Endothelial cell of umbilical vein (primary cell): ENCODE data around the gene NPPB. TPM values are rescaled to one million over a fixed set of nuclear protein-coding genes. Genes with fewer than 3 reads are reported as not detected.

Experiments
- BruUV-seq: library from RNA; stranded (reverse); fragments of 400-500 nt; replicated peaks from 2 replicates; lab custom pipeline; 2021; lab: Mats Ljungman, UMichigan
- CTCF ChIA-PET: fragments of 300-600, 350-600 bp; sonication (Branson Sonifier 250); formaldehyde crosslinking; loops from one replicate; lab custom pipeline; 2021; ENCODE audit warnings: antibody characterized with exemption, inconsistent platforms; lab: Charles Lee
- POLR2A ChIA-PET: fragments of 300-600, 350-600 bp; sonication (Branson Sonifier 250); formaldehyde crosslinking; loops from one replicate; lab custom pipeline; 2021; ENCODE audit warnings: antibody characterized with exemption, inconsistent platforms; lab: Charles Lee
- DNase-seq: peaks from one replicate; pipeline ENCODE4 v3.0.0-alpha.2; 2011; ENCODE audit warnings: low read depth, low spot score
- FAIRE-seq: peaks from 2 replicates; lab custom pipeline; 2011; peaks lifted over from hg19 to GRCh38; lab: Jason Lieb, UNC
- H2AFZ ChIP-seq: 2 replicates; pipeline ENCODE4 v1.6.0; 2012; ENCODE audit warnings: low read depth, low read length, control low read depth, inconsistent platforms
- H3K27ac ChIP-seq: 2 replicates; pipeline ENCODE4 v1.5.1; 2011; ENCODE audit warnings: low read depth, mild to moderate bottlenecking, control low read depth, low read length, moderate library complexity; ENCODE audit not compliant: insufficient read depth
- H3K27me3 ChIP-seq, 2 experiments: 2 replicates each; pipeline versions ENCODE4 v1.6.0 to v1.6.1; 2011; ENCODE audit warnings: low read length in 2 of 2, mixed read lengths in 1 of 2; ENCODE audit not compliant: control insufficient read depth in 2 of 2, insufficient read depth in 2 of 2
- H3K36me3 ChIP-seq, 2 experiments: 2 replicates in 1 of 2; 3 replicates in 1 of 2; pipeline ENCODE4 v1.5.1; 2011; ENCODE audit warnings: low read length in 2 of 2, mild to moderate bottlenecking in 1 of 2, moderate library complexity in 1 of 2; ENCODE audit not compliant: control insufficient read depth in 2 of 2, insufficient read depth in 2 of 2; ENCODE audit errors: extremely low read depth in 1 of 2
- H3K4me1 ChIP-seq: 3 replicates; pipeline ENCODE4 v1.5.1; 2011; ENCODE audit warnings: mild to moderate bottlenecking, low read length; ENCODE audit not compliant: control insufficient read depth, insufficient read depth; ENCODE audit errors: extremely low read depth
- H3K4me2 ChIP-seq: 2 replicates; pipeline ENCODE4 v1.6.1; 2011; ENCODE audit warnings: low read length, control low read depth, mixed read lengths; ENCODE audit not compliant: insufficient read depth
- H3K4me3 ChIP-seq, 3 experiments: fragments of 200-600 bp in 1 of 3; sonication (generic), shearing (Covaris generic) in 1 of 3; replicated peaks in 1 of 3; 2 replicates each; pipeline ENCODE4 v1.5.1; 2011 to 2016; ENCODE audit warnings: control low read depth in 3 of 3, low read length in 3 of 3, mild to moderate bottlenecking in 2 of 3, inconsistent platforms in 1 of 3, low read depth in 1 of 3, moderate library complexity in 1 of 3; ENCODE audit not compliant: insufficient read depth in 1 of 3
- H3K79me2 ChIP-seq: 2 replicates; pipeline ENCODE4 v1.6.0; 2012; ENCODE audit warnings: low read length, inconsistent platforms; ENCODE audit not compliant: control insufficient read depth, insufficient read depth
- H3K9ac ChIP-seq: replicated peaks from 2 replicates; pipeline ENCODE3; 2011; ENCODE audit warnings: low read length, control low read depth; ENCODE audit not compliant: insufficient read depth; ENCODE audit errors: extremely low read depth
- H3K9me1 ChIP-seq: replicated peaks from 3 replicates; pipeline ENCODE4 v1.6.0; 2011; ENCODE audit warnings: mild to moderate bottlenecking, low read length; ENCODE audit not compliant: control insufficient read depth, insufficient read depth; ENCODE audit errors: extremely low read depth
- H3K9me3 ChIP-seq: replicated peaks from 2 replicates; pipeline ENCODE4 v1.5.1; 2012; ENCODE audit warnings: low read length, inconsistent platforms; ENCODE audit not compliant: control insufficient read depth, insufficient read depth
- H4K20me1 ChIP-seq: replicated peaks from 2 replicates; pipeline ENCODE3; 2011; ENCODE audit warnings: mild to moderate bottlenecking, low read length; ENCODE audit not compliant: control insufficient read depth, insufficient read depth; ENCODE audit errors: extremely low read depth
- EZH2 ChIP-seq: IDR thresholded peaks from 2 replicates; pipeline ENCODE4 v1.6.1; 2012; ENCODE audit warnings: borderline replicate concordance, low read depth, mild to moderate bottlenecking, moderate library complexity, low read length, inconsistent platforms; ENCODE audit not compliant: severe bottlenecking
- FOS ChIP-seq: IDR thresholded peaks from 2 replicates; pipeline ENCODE4 v1.6.1; 2011; ENCODE audit warnings: mild to moderate bottlenecking, low read length, moderate library complexity, borderline replicate concordance; ENCODE audit not compliant: insufficient read depth
- GATA2 ChIP-seq: IDR thresholded peaks from 2 replicates; pipeline ENCODE4 v1.7.0; 2011; ENCODE audit warnings: low read depth, mild to moderate bottlenecking, moderate library complexity, mixed read lengths, low read length; ENCODE audit not compliant: insufficient read length, insufficient read depth
- JUN ChIP-seq: IDR thresholded peaks from 2 replicates; pipeline ENCODE4 v1.6.1; 2011; ENCODE audit warnings: borderline replicate concordance, low read depth; ENCODE audit not compliant: insufficient read length, insufficient read depth
- MAX ChIP-seq: IDR thresholded peaks from 2 replicates; pipeline ENCODE4 v1.6.1; 2011; ENCODE audit not compliant: insufficient read depth, insufficient read length
- MYC ChIP-seq: IDR thresholded peaks from one replicate; pipeline ENCODE4 v1.6.1; 2011; ENCODE audit warnings: mild to moderate bottlenecking, low read depth, low read length
- POLR2A ChIP-seq: IDR thresholded peaks from 2 replicates; pipeline ENCODE4 v1.6.1; 2012; ENCODE audit warnings: low read depth, mild to moderate bottlenecking, control low read depth, low read length
- POLR2AphosphoS5 ChIP-seq: IDR thresholded peaks from 2 replicates; pipeline ENCODE4 v1.6.1; 2012; ENCODE audit warnings: low read depth, mild to moderate bottlenecking, control low read depth, low read length, moderate library complexity; ENCODE audit not compliant: insufficient read depth
- dilution Hi-C: fragments of 300-500 bp; cut with MboI; formaldehyde crosslinking; loops from one replicate; pipeline ENCODE4 v1.15.0; 2019; ENCODE audit warnings: low sequenced_read_pairs; ENCODE audit not compliant: extremely low pct_ligation_motif_present
- intact Hi-C: fragments of 100-400 bp; cut with micrococcal nuclease; formaldehyde crosslinking; loops from one replicate; pipeline ENCODE4 v1.10.0; 2022
- polyA plus RNA-seq, 4 experiments: library from polyadenylated mRNA; depleted of rRNA in 3 of 4; stranded (reverse) in 3 of 4; unstranded in 1 of 4; fragments of >200 nt; gene quantifications; 2 replicates each; pipeline versions ENCODE4 v1.2.1 to v1.2.3, GENCODE V29; 2011 to 2012; ENCODE audit warnings: missing spikeins in 1 of 4
- total RNA-seq: library from RNA; stranded (reverse); gene quantifications from 2 replicates; pipeline ENCODE4 v1.2.3, GENCODE V29; 2021

Gene NPPB
- total and polyA plus RNA-seq, 2 donors (not counting 3 experiments of a cell fraction or from before 2014, with no cell fraction given), result not detected

- Histone ChIP-seq H3K9me3 (no peaks in the 10 kb centered on the region), H4K20me1 (no peaks in the 10 kb centered on the region), H2AFZ (no peak overlapping the region), H3K4me1 (no peaks in the 10 kb centered on the region), H3K4me2 (no peak overlapping the region), H3K36me3 (peaks cover 0 to 5% of the 10 kb centered on the region in 2 experiments), H3K27ac (no peak overlapping the region), H3K79me2 (no peaks in the 10 kb centered on the region), H3K27me3 (no peaks in the 10 kb centered on the region), H3K9me1 (no peaks in the 10 kb centered on the region), H3K4me3 (no peak overlapping the region), H3K9ac (no peak overlapping the region)
- POLR2A ChIA-PET, result no interaction called here
- intact Hi-C loops, result no loop called here
- CTCF ChIA-PET, result no interaction called here
- DNase-seq (no peak), FAIRE-seq (no peak)
- TF ChIP-seq MYC (no peak), MAX (no peak)
- no TSS peak for BruUV-seq
- dilution Hi-C loops, result no loop called here
These were observed 7.6 kb downstream of the NPPB start for GRCh38 chr1:11851180-11851579.

GRCh38 chr1:11850156-11850555, 8.6 kb downstream of the NPPB start:
- DNase-seq, result no peak
- Histone ChIP-seq H3K9me3 (no peaks in the 10 kb centered on the region), H2AFZ (no peak overlapping the region), H4K20me1 (no peaks in the 10 kb centered on the region), H3K9me1 (no peaks in the 10 kb centered on the region), H3K4me1 (no peaks in the 10 kb centered on the region), H3K36me3 (peaks cover 0 to 9% of the 10 kb centered on the region in 2 experiments), H3K79me2 (no peaks in the 10 kb centered on the region), H3K27me3 (no peaks in the 10 kb centered on the region), H3K4me3 (no peak overlapping the region), H3K27ac (no peak overlapping the region), H3K9ac (no peak overlapping the region), H3K4me2 (no peak overlapping the region)
- FAIRE-seq, result no peak
- ChIA-PET POLR2A (no interaction called here), CTCF (no interaction called here)
- BruUV-seq, result no TSS peak
- intact Hi-C loops, result no loop called here
- TF ChIP-seq JUN (no peak), POLR2AphosphoS5 (no peak), EZH2 (no peak), MYC (no peak), MAX (no peak), POLR2A (no peak), GATA2 (no peak), FOS (no peak)
- dilution Hi-C loops, result no loop called here
